Measurements from ENCODE around the gene DLST. TPM values are rescaled to one million over a fixed set of nuclear protein-coding genes. Genes with fewer than 3 reads are reported as not detected.

The DLST gene
- total RNA-seq, 2 experiments from 2014 or later: 92.6 to 106 TPM

GRCh38 chr14:74938531-74939495 is 57.1 kb downstream of the DLST start:
- no peak for DNase-seq
- Mint-ChIP-seq H3K9me3 (peaks cover 5% of the 10 kb centered on the region), H3K27me3 (no peaks in the 10 kb centered on the region), H3K4me1 (peaks cover 54% of the 10 kb centered on the region), H3K36me3 (ENCODE audit: low read depth) (peaks cover 4% of the 10 kb centered on the region), H3K4me3 (no peak overlapping the region), H3K27ac (no peak overlapping the region)
- CTCF ChIA-PET: interaction anchor here (0.7 to 7.1 kb wide), 5 partner anchors 7 to 74 kb away, joined by 3 to 32 read pairs (median 3); no protein-coding TSS in a partner anchor
- POLR2A ChIA-PET: no interaction called here

GRCh38 chr14:74940956-74941565 is 59.3 kb downstream of the DLST start:
- Mint-ChIP-seq H3K4me1 (peaks cover 54% of the 10 kb centered on the region), H3K36me3 (ENCODE audit: low read depth) (peaks cover 4% of the 10 kb centered on the region), H3K27me3 (no peaks in the 10 kb centered on the region), H3K4me3 (peak overlapping the region; percentile 66), H3K9me3 (peaks cover 5% of the 10 kb centered on the region), H3K27ac (peak overlapping the region; percentile 94)
- CTCF ChIA-PET: interaction anchor here (0.7 to 2.4 kb wide), 7 partner anchors 10 to 1165 kb away, joined by 3 to 7 read pairs (median 5); no protein-coding TSS in a partner anchor
- no peak for DNase-seq
- POLR2A ChIA-PET: no interaction called here

GRCh38 chr14:74941676-74942097 is 60.0 kb downstream of the DLST start:
- ChIA-PET CTCF (interaction anchor here (0.7 to 2.4 kb wide), 7 partner anchors 10 to 712 kb away, joined by 3 to 7 read pairs (median 5); no protein-coding TSS in a partner anchor), POLR2A (no interaction called here)
- peaks cover 5% of the 10 kb centered on the region for H3K9me3 Mint-ChIP-seq
- peak overlapping the region; percentile 66 for H3K4me3 Mint-ChIP-seq
- H3K36me3 Mint-ChIP-seq (ENCODE audit: low read depth): peaks cover 4% of the 10 kb centered on the region
- peak; percentile 53 for DNase-seq
- H3K27ac Mint-ChIP-seq: peak overlapping the region; percentile 94
- peaks cover 57% of the 10 kb centered on the region for H3K4me1 Mint-ChIP-seq
- H3K27me3 Mint-ChIP-seq: no peaks in the 10 kb centered on the region

DNA sequence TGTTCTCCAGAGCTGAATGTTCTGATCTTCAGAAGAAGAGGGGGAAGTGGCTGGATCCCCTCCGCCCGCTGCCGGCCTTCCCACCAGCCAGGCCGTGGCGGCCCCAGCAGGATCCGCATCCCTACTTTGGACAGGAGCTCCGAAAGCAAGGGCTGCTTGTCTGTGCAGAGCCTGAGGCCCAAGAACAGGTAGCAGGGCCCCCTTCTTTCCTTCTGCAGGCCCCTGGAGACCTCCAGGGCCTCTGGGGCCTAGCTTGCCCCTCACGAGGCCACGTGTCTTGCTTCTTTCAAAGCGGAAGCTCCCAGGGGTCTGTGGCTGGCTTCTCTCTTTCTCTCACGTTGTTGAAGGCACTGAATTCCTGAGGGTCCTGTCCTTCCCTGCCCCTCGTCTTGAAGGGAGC is 60.5 kb downstream of the DLST start:
- no peak for DNase-seq
- no peaks in the 10 kb centered on the region for H3K27me3 Mint-ChIP-seq
- H3K9me3 Mint-ChIP-seq: peaks cover 5% of the 10 kb centered on the region
- peak overlapping the region; percentile 94 for H3K27ac Mint-ChIP-seq
- H3K36me3 Mint-ChIP-seq (ENCODE audit: low read depth): peaks cover 4% of the 10 kb centered on the region
- H3K4me1 Mint-ChIP-seq: peaks cover 53% of the 10 kb centered on the region
- H3K4me3 Mint-ChIP-seq: peak overlapping the region; percentile 66
- ChIA-PET CTCF (interaction anchor here (0.7 to 2.4 kb wide), 7 partner anchors 10 to 712 kb away, joined by 3 to 7 read pairs (median 4); no protein-coding TSS in a partner anchor), POLR2A (interaction anchor here (0.6 kb wide), 1 partner anchor 67 kb away, joined by 4 read pairs; no protein-coding TSS in a partner anchor)

- peaks cover 5% of the 10 kb centered on the region for H3K9me3 Mint-ChIP-seq
- DNase-seq: no peak
- H3K4me3 Mint-ChIP-seq: peak overlapping the region; percentile 66
- H3K27ac Mint-ChIP-seq: peak overlapping the region; percentile 94
- POLR2A ChIA-PET: interaction anchor here (0.6 kb wide), 1 partner anchor 67 kb away, joined by 4 read pairs; no protein-coding TSS in a partner anchor
- CTCF ChIA-PET: interaction anchor here (0.5 to 2.7 kb wide), 7 partner anchors 8 to 712 kb away, joined by 3 to 9 read pairs (median 4); no protein-coding TSS in a partner anchor
- peaks cover 48% of the 10 kb centered on the region for H3K4me1 Mint-ChIP-seq
- peaks cover 4% of the 10 kb centered on the region for H3K36me3 Mint-ChIP-seq (ENCODE audit: low read depth)
- H3K27me3 Mint-ChIP-seq: no peaks in the 10 kb centered on the region
These were observed 60.9 kb downstream of the DLST start for GRCh38 chr14:74942608-74943007.

GRCh38 chr14:74945261-74945851 is 63.6 kb downstream of the DLST start:
- ChIA-PET POLR2A (no interaction called here), CTCF (interaction anchor here (0.6 to 4.7 kb wide), 14 partner anchors 8 to 150 kb away, joined by 3 to 32 read pairs (median 4); partner anchors contain the start of genes PGF and ZC2HC1C)
- H3K4me1 Mint-ChIP-seq: peaks cover 35% of the 10 kb centered on the region
- H3K36me3 Mint-ChIP-seq (ENCODE audit: low read depth): no peaks in the 10 kb centered on the region
- H3K27ac Mint-ChIP-seq: no peak overlapping the region
- no peak overlapping the region for H3K4me3 Mint-ChIP-seq
- DNase-seq: peak; percentile 41
- H3K9me3 Mint-ChIP-seq: no peaks in the 10 kb centered on the region
- no peaks in the 10 kb centered on the region for H3K27me3 Mint-ChIP-seq

GRCh38 chr14:74945852-74946658 is 64.3 kb downstream of the DLST start:
- no peaks in the 10 kb centered on the region for H3K9me3 Mint-ChIP-seq
- POLR2A ChIA-PET: no interaction called here
- CTCF ChIA-PET: interaction anchor here (0.6 to 4.7 kb wide), 15 partner anchors 8 to 548 kb away, joined by 3 to 32 read pairs (median 3); partner anchors contain the start of genes PGF, RPS6KL1 and ZC2HC1C
- H3K4me3 Mint-ChIP-seq: no peak overlapping the region
- peak overlapping the region; percentile 2 for H3K27ac Mint-ChIP-seq
- peaks cover 30% of the 10 kb centered on the region for H3K4me1 Mint-ChIP-seq
- peak; percentile 82 for DNase-seq
- no peaks in the 10 kb centered on the region for H3K36me3 Mint-ChIP-seq (ENCODE audit: low read depth)
- no peaks in the 10 kb centered on the region for H3K27me3 Mint-ChIP-seq

GRCh38 chr14:74946659-74947281 is 65.1 kb downstream of the DLST start:
- H3K9me3 Mint-ChIP-seq: no peaks in the 10 kb centered on the region
- no peak overlapping the region for H3K4me3 Mint-ChIP-seq
- DNase-seq: no peak
- no peaks in the 10 kb centered on the region for H3K27me3 Mint-ChIP-seq
- no peak overlapping the region for H3K27ac Mint-ChIP-seq
- no peaks in the 10 kb centered on the region for H3K36me3 Mint-ChIP-seq (ENCODE audit: low read depth)
- ChIA-PET POLR2A (no interaction called here), CTCF (interaction anchor here (0.8 to 4.7 kb wide), 9 partner anchors 8 to 123 kb away, joined by 3 to 32 read pairs (median 4); partner anchors contain the start of genes PGF and ZC2HC1C)
- H3K4me1 Mint-ChIP-seq: peaks cover 23% of the 10 kb centered on the region

DNA sequence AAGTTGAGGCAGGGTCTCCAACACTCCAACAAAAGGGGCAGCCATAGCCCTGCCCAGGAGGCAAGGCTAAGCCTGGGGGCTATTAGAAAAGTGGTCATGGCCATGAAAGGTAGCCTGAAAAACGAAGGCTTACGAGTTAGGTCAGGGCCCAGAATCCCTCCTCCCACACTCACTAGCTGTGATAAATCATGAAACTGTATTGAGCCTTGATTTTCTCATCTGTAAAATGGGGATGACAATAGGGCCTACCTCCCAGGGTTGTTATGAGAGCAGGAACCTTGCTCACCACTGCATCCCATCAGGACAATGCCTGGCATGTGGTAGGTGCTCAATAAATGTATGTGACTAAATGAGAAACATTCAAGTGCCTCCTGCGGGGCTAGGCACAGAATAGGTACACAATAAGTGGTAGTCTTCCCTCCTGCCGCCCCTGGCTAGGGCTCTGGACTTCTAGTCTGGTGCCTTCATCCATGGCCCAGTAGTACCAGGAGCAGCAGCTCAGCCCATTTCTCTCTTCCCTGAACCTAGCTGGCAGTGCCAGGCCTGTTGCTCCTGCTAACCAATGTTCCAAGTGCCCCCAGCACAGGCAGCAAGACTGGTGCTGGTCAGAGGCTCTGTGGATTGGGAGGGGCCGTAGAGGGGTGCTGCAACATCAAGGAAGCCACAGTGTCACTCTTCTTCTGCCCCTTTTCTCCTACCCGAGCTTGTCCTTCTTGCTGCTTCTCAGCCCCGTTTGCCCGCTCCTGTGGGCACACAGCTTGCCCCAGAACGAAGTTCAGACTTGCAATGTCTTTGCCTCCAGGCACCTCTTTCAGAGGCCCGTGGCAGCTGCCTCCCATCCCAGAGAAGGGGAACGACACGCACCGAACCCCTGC is 65.9 kb downstream of the DLST start:
- peaks cover 16% of the 10 kb centered on the region for H3K4me1 Mint-ChIP-seq
- no peak overlapping the region for H3K27ac Mint-ChIP-seq
- DNase-seq: no peak
- POLR2A ChIA-PET: no interaction called here
- H3K27me3 Mint-ChIP-seq: no peaks in the 10 kb centered on the region
- H3K36me3 Mint-ChIP-seq (ENCODE audit: low read depth): no peaks in the 10 kb centered on the region
- CTCF ChIA-PET: interaction anchor here (0.8 to 4.7 kb wide), 7 partner anchors 9 to 87 kb away, joined by 3 to 32 read pairs (median 4); no protein-coding TSS in a partner anchor
- H3K4me3 Mint-ChIP-seq: no peak overlapping the region
- no peaks in the 10 kb centered on the region for H3K9me3 Mint-ChIP-seq

- Mint-ChIP-seq H3K9me3 (no peaks in the 10 kb centered on the region), H3K4me1 (peaks cover 7% of the 10 kb centered on the region), H3K27ac (peak overlapping the region; percentile 33), H3K27me3 (no peaks in the 10 kb centered on the region), H3K36me3 (ENCODE audit: low read depth) (no peaks in the 10 kb centered on the region), H3K4me3 (no peak overlapping the region)
- ChIA-PET CTCF (interaction anchor here (1.1 to 4.7 kb wide), 6 partner anchors 9 to 135 kb away, joined by 3 to 32 read pairs (median 4); no protein-coding TSS in a partner anchor), POLR2A (no interaction called here)
- DNase-seq: no peak
These were observed 66.8 kb downstream of the DLST start for GRCh38 chr14:74948228-74949175.
